H1 (cell line): ENCODE measurements around the gene NFAM1. TPM values are rescaled to one million over a fixed set of nuclear protein-coding genes. Genes with fewer than 3 reads are reported as not detected.

ENCODE experiments used
- RBBP5 ChIP-seq: IDR thresholded peaks from 2 replicates; pipeline ENCODE4 v1.7.1; 2012; ENCODE audit warnings: low read depth, mild to moderate bottlenecking, inconsistent platforms, low read length, moderate library complexity, borderline replicate concordance
- RNF2 ChIP-seq: fragments of 200-900, 300-1000 bp; sonication (generic); IDR thresholded peaks from 2 replicates; pipeline ENCODE4 v1.7.1; 2016; ENCODE audit warnings: borderline replicate concordance, low read depth, mild to moderate bottlenecking, antibody characterized with exemption, low read length; ENCODE audit not compliant: poor library complexity, severe bottlenecking; ENCODE audit errors: missing control alignments
- RXRA ChIP-seq: IDR thresholded peaks from 2 replicates; pipeline ENCODE4 v1.6.1; 2011; ENCODE audit warnings: low read depth, mild to moderate bottlenecking, low read length, moderate library complexity; ENCODE audit not compliant: insufficient read depth
- SUZ12 ChIP-seq: fragments of 200-600 bp; sonication (generic); IDR thresholded peaks from 2 replicates; pipeline ENCODE4 v1.6.1; 2012; ENCODE audit warnings: mild to moderate bottlenecking, inconsistent platforms, low read length, moderate library complexity, mixed read lengths
- ZNF274 ChIP-seq: IDR thresholded peaks from 2 replicates; pipeline ENCODE4 v1.7.0; 2012; ENCODE audit warnings: low read length, borderline replicate concordance; ENCODE audit errors: extremely low read depth
- polyA plus RNA-seq, 7 experiments: library from polyadenylated mRNA; depleted of rRNA in 3 of 7; stranded (reverse) in 5 of 7; unstranded in 2 of 7; fragments of >200 nt in 5 of 7; fragments of 200-250 nt in 2 of 7; gene quantifications; 1 replicate in 5 of 7; 2 replicates in 1 of 7; 4 replicates in 1 of 7; pipeline versions ENCODE4 v1.2.1 to v1.2.3, GENCODE V29; 2011 to 2013; ENCODE audit warnings: missing spikeins in 2 of 7, mixed read lengths in 2 of 7
- total RNA-seq: library from RNA; stranded (reverse); fragmentation: NEBNext Ultra II Directional; extraction: Animal tissue kit (Norgen Biotek cat#: 25700); gene quantifications from 2 replicates; pipeline ENCODE4 v1.2.1, GENCODE V29; 2021

The NFAM1 gene
- total and polyA plus RNA-seq, 2 of the 8 experiments (the other 6 are each of a cell fraction or from before 2014, with no cell fraction given), result 0.62 to 0.73 TPM

DNA sequence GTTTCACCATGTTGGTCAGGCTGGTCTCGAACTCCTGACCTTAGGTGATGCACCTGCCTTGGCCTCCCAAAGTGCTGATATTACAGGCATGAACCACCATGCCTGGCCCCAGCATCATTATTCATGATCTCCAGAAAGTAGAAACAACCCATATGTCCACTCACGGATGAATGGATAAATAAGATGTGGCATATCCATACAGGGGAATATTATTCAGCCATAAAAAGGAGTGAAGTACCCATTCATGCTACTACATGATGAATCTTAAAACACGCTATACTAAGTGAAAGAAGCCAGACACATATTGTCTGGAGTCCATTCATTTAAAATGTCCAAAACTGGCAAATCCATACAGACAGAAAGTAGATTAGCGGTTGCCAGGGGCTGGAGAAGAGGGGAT is 81.8 kb downstream of the NFAM1 start (continued):
- no peak for TF ChIP-seq RBBP5
- TF ChIP-seq ZNF274, result no peak
- TF ChIP-seq RNF2, result no peak
- no peak for TF ChIP-seq SUZ12
- TF ChIP-seq RXRA, result no peak
